Hematopoietic multipotent progenitor cell treated with erythropoietin and hydrocortisone succinate and interleukin-3 and kit ligand, for 4 days (in vitro differentiated cells): ENCODE results near the gene ALPI.

ENCODE experiments used
- DNase-seq: peaks from one replicate; pipeline ENCODE4 v3.0.0-alpha.2; 2015

ALPI gene

GRCh38 chr2:232465061-232465460 is 9.1 kb downstream of the ALPI start:
- no peak for DNase-seq

- no peak for DNase-seq
Measured at GRCh38 chr2:232466221-232466620, 10.3 kb downstream of the ALPI start.

GRCh38 chr2:232473467-232473890 is 17.5 kb downstream of the ALPI start:
- DNase-seq: peak; percentile 14

- no peak for DNase-seq
Measured at GRCh38 chr2:232476045-232476444, 20.1 kb downstream of the ALPI start.

GRCh38 chr2:232476791-232477190 is 20.8 kb downstream of the ALPI start:
- DNase-seq: no peak

GRCh38 chr2:232477751-232478510 is 22.0 kb downstream of the ALPI start:
- DNase-seq: no peak

- DNase-seq: no peak
Measured at GRCh38 chr2:232478571-232479340, 22.8 kb downstream of the ALPI start.

GRCh38 chr2:232479341-232480200 is 23.6 kb downstream of the ALPI start:
- no peak for DNase-seq

- DNase-seq: no peak
Measured at GRCh38 chr2:232480201-232481190, 24.5 kb downstream of the ALPI start.

- DNase-seq: no peak
Measured at GRCh38 chr2:232481322-232482140, 25.6 kb downstream of the ALPI start.

GRCh38 chr2:232482301-232483238 is 26.6 kb downstream of the ALPI start:
- DNase-seq: no peak

- no peak for DNase-seq
Measured at GRCh38 chr2:232483311-232483922, 27.5 kb downstream of the ALPI start.

GRCh38 chr2:232483923-232484627 is 28.1 kb downstream of the ALPI start:
- no peak for DNase-seq

- DNase-seq: no peak
Measured at GRCh38 chr2:232484628-232485347, 28.8 kb downstream of the ALPI start.

- no peak for DNase-seq
Measured at GRCh38 chr2:232485348-232485756, 29.4 kb downstream of the ALPI start.

GRCh38 chr2:232485757-232486557 is 30.0 kb downstream of the ALPI start:
- DNase-seq: no peak
